ENCODE data around the gene CCDC57.
"Not testable (repeated sequence)": the region's sequence is repeated elsewhere in the genome, so short reads cannot be mapped to it uniquely, and the experiment has no call there.

The CCDC57 gene

GRCh38 chr17:82212331-82213250 is at the start of gene CCDC57:
Gene CCDC57, minus strand, starts transcription at chr17:82212842. Its CDS starts 10,898 bp downstream, at chr17:82201944.
- DNase-seq: no peak

GRCh38 chr17:82262344-82262743 is 49.7 kb upstream of the CCDC57 start:
- no peak for DNase-seq

- DNase-seq: not testable (repeated sequence)
These were observed 47.6 kb upstream of the CCDC57 start for GRCh38 chr17:82259972-82260961.

GRCh38 chr17:82258555-82258954 is 45.9 kb upstream of the CCDC57 start:
- no peak for DNase-seq

- no peak for DNase-seq
These were observed 44.8 kb upstream of the CCDC57 start for GRCh38 chr17:82257473-82257872.

- DNase-seq: no peak
These were observed 43.7 kb upstream of the CCDC57 start for GRCh38 chr17:82256242-82256885.

GRCh38 chr17:82255402-82255972 is 42.8 kb upstream of the CCDC57 start:
- DNase-seq: no peak

- DNase-seq: not testable (repeated sequence)
These were observed 42.1 kb upstream of the CCDC57 start for GRCh38 chr17:82254746-82255145.

GRCh38 chr17:82254096-82254495 is 41.5 kb upstream of the CCDC57 start:
- not testable (repeated sequence) for DNase-seq

GRCh38 chr17:82253179-82253544 is 40.5 kb upstream of the CCDC57 start:
- DNase-seq: no peak

- no peak for DNase-seq
These were observed 40.0 kb upstream of the CCDC57 start for GRCh38 chr17:82252511-82253178.

GRCh38 chr17:82250868-82251500 is 38.3 kb upstream of the CCDC57 start:
- no peak for DNase-seq

GRCh38 chr17:82249896-82250581 is 37.4 kb upstream of the CCDC57 start:
- DNase-seq: no peak

GRCh38 chr17:82248815-82249674 is 36.4 kb upstream of the CCDC57 start:
- no peak for DNase-seq

- DNase-seq: no peak
These were observed 35.4 kb upstream of the CCDC57 start for GRCh38 chr17:82247856-82248671.

GRCh38 chr17:82247182-82247823 is 34.7 kb upstream of the CCDC57 start:
- no peak for DNase-seq

- DNase-seq: no peak
These were observed 33.9 kb upstream of the CCDC57 start for GRCh38 chr17:82246365-82247181.

GRCh38 chr17:82246040-82246364 is 33.4 kb upstream of the CCDC57 start:
- no peak for DNase-seq

Measured in cerebellar nuclear complex (tissue), 1 donor.